GM23338 (cell line): ENCODE results near the gene RNF112. TPM values are rescaled to one million over a fixed set of nuclear protein-coding genes. Genes with fewer than 3 reads are reported as not detected.
A peak's percentile ranks its signal among the peaks of the same experiment; 100 is the strongest.

Source experiments
- ATAC-seq: fragments of 200-7000 bp; cut with Tn5 transposase; 3 replicates; pipeline ENCODE4 v1.9.1; 2020
- DNase-seq: peaks from one replicate; pipeline ENCODE4 v3.0.0-alpha.2; 2015; ENCODE audit warnings: low spot score
- H2AFZ ChIP-seq: fragments of 200-600 bp; sonication (generic); 2 replicates; pipeline ENCODE4 v1.8.0; 2016; ENCODE audit warnings: antibody characterized with exemption, mild to moderate bottlenecking, moderate library complexity
- H3F3A ChIP-seq: fragments of 200-600 bp; sonication (generic); replicated peaks from 2 replicates; pipeline ENCODE4 v1.8.0; 2017; ENCODE audit warnings: antibody characterized with exemption, mixed run types, low read depth
- H3K27ac ChIP-seq: fragments of 200-600 bp; sonication (generic); 2 replicates; pipeline ENCODE4 v1.6.1; 2016; ENCODE audit warnings: low read depth
- H3K27me3 ChIP-seq: fragments of 200-600 bp; sonication (generic); 2 replicates; pipeline ENCODE4 v1.8.0; 2016; ENCODE audit warnings: mild to moderate bottlenecking, mixed run types, moderate library complexity; ENCODE audit not compliant: insufficient read depth
- H3K36me3 ChIP-seq: fragments of 200-600 bp; sonication (generic); 2 replicates; pipeline ENCODE4 v1.8.0; 2016; ENCODE audit warnings: mild to moderate bottlenecking; ENCODE audit not compliant: insufficient read depth
- H3K4me1 ChIP-seq: fragments of 200-600 bp; sonication (generic); 2 replicates; pipeline ENCODE4 v1.8.0; 2016; ENCODE audit warnings: mild to moderate bottlenecking, moderate library complexity; ENCODE audit not compliant: insufficient read depth
- H3K4me2 ChIP-seq: fragments of 200-600 bp; sonication (generic); 2 replicates; pipeline ENCODE4 v1.7.1; 2017; ENCODE audit warnings: mixed run types
- H3K4me3 ChIP-seq: fragments of 200-600 bp; sonication (generic); 2 replicates; pipeline ENCODE4 v1.6.1; 2016; ENCODE audit warnings: mixed run types
- H3K79me2 ChIP-seq: fragments of 200-600 bp; sonication (generic); replicated peaks from 2 replicates; pipeline ENCODE4 v1.8.0; 2017; ENCODE audit warnings: mild to moderate bottlenecking; ENCODE audit not compliant: insufficient read depth
- H3K9me2 ChIP-seq: fragments of 200-600 bp; sonication (generic); 2 replicates; pipeline ENCODE4 v1.8.0; 2017; ENCODE audit not compliant: insufficient read depth
- H4K20me1 ChIP-seq: fragments of 200-600 bp; sonication (generic); replicated peaks from 2 replicates; pipeline ENCODE4 v1.8.0; 2017; ENCODE audit warnings: mild to moderate bottlenecking; ENCODE audit not compliant: insufficient read depth
- H3K27ac Mint-ChIP-seq: 2 replicates; pipeline ENCODE4 v1.8.0; 2020; ENCODE audit warnings: inconsistent platforms, mild to moderate bottlenecking, moderate library complexity, mixed read lengths
- H3K27me3 Mint-ChIP-seq: 3 replicates; pipeline ENCODE4 v1.8.0; 2022; ENCODE audit warnings: low read depth, mild to moderate bottlenecking, moderate library complexity, mixed read lengths, inconsistent platforms; ENCODE audit not compliant: insufficient read depth, poor library complexity
- H3K36me3 Mint-ChIP-seq: 3 replicates; pipeline ENCODE4 v1.8.0; 2021; ENCODE audit warnings: low read depth, mild to moderate bottlenecking, inconsistent platforms, moderate library complexity, mixed read lengths
- H3K4me1 Mint-ChIP-seq: 3 replicates; pipeline ENCODE4 v1.8.0; 2020; ENCODE audit warnings: mild to moderate bottlenecking, inconsistent platforms, mixed read lengths
- H3K4me3 Mint-ChIP-seq: 3 replicates; pipeline ENCODE4 v1.8.0; 2021; ENCODE audit warnings: moderate library complexity, mild to moderate bottlenecking, inconsistent platforms, mixed read lengths
- H3K9me3 Mint-ChIP-seq: 3 replicates; pipeline ENCODE4 v1.8.0; 2020; ENCODE audit warnings: moderate library complexity, mild to moderate bottlenecking, inconsistent platforms, mixed read lengths
- CREB1 ChIP-seq: fragments of 250-450 bp; sonication (Bioruptor Pico); IDR thresholded peaks from 2 replicates; pipeline ENCODE4 v1.5.0; 2020; ENCODE audit warnings: low read depth, mild to moderate bottlenecking, moderate library complexity
- CTCF ChIP-seq, 2 experiments: fragments of 200-600 bp in 1 of 2; sonication (generic) in 1 of 2; conservative IDR thresholded peaks; 2 replicates each; pipeline versions ENCODE4 v1.5.1 to v1.6.1; 2016 to 2017; ENCODE audit warnings: antibody characterized with exemption in 2 of 2, low read depth in 2 of 2, mild to moderate bottlenecking in 2 of 2, moderate library complexity in 1 of 2
- ETS1 ChIP-seq: IDR thresholded peaks from 2 replicates; pipeline ENCODE4 v1.6.1; 2016; ENCODE audit warnings: antibody characterized with exemption
- JUNB ChIP-seq: IDR thresholded peaks from one replicate; pipeline ENCODE4 v1.6.1; 2016; ENCODE audit warnings: antibody characterized with exemption; ENCODE audit not compliant: unreplicated experiment
- NANOG ChIP-seq: IDR thresholded peaks from 2 replicates; pipeline ENCODE4 v1.6.1; 2016; ENCODE audit warnings: antibody characterized with exemption, borderline replicate concordance
- POLR2AphosphoS5 ChIP-seq: IDR thresholded peaks from 2 replicates; pipeline ENCODE4 v1.6.1; 2016; ENCODE audit warnings: antibody characterized with exemption, low read depth
- REST ChIP-seq: IDR thresholded peaks from one replicate; pipeline ENCODE4 v1.6.1; 2018; ENCODE audit warnings: antibody characterized with exemption; ENCODE audit not compliant: unreplicated experiment
- STAT1 ChIP-seq: IDR thresholded peaks from one replicate; pipeline ENCODE4 v1.6.1; 2016; ENCODE audit warnings: antibody characterized with exemption; ENCODE audit not compliant: unreplicated experiment
- ZNF331 ChIP-seq: fragments of 250-450 bp; sonication (Bioruptor Pico); IDR thresholded peaks from 2 replicates; pipeline ENCODE4 v1.5.0; 2020; ENCODE audit warnings: low read depth, mild to moderate bottlenecking, moderate library complexity
- ZNF462 ChIP-seq: fragments of 250-450 bp; sonication (Bioruptor Pico); IDR thresholded peaks from 2 replicates; pipeline ENCODE4 v1.5.0; 2020; ENCODE audit warnings: mild to moderate bottlenecking, moderate library complexity
- polyA plus RNA-seq: library from polyadenylated mRNA; unstranded; fragments of >200 nt; fragmentation: Nextera tagmentation; extraction: Ambion mirVana; gene quantifications from 2 replicates; pipeline ENCODE4 v1.2.1, GENCODE V29; 2016
- total RNA-seq: library from RNA; depleted of rRNA; stranded (reverse); fragments of >200 nt; shearing (Covaris generic); gene quantifications from 2 replicates; pipeline ENCODE4 v1.2.3, GENCODE V29; 2014

The RNF112 gene
- total and polyA plus RNA-seq, 2 experiments from 2014 or later: 0.42 to 4.1 TPM

- TF ChIP-seq ZNF331 (CRISPR knock-in tag): no peak
- TF ChIP-seq CTCF (conservative IDR thresholded peaks at IDR 0.05; ENCODE audit: low read depth in 2 of 2): no peak
These were observed 42.3 kb downstream of the RNF112 start (continued) for GRCh38 chr17:19453296-19453695.

- no peaks in the 10 kb centered on the region for H3K9me2 ChIP-seq
- Mint-ChIP-seq H3K36me3 (no peaks in the 10 kb centered on the region), H3K4me3 (no peak overlapping the region), H3K4me1 (peaks cover 39% of the 10 kb centered on the region), H3K9me3 (no peaks in the 10 kb centered on the region), H3K27ac (no peak overlapping the region), H3K27me3 (peaks cover 9% of the 10 kb centered on the region)
- ATAC-seq (no peak), DNase-seq (no peak)
- H3K27me3 ChIP-seq: no peaks in the 10 kb centered on the region
- peak overlapping the region; percentile 56; the same call in 1 of the 2 replicates for H2AFZ ChIP-seq
- no peaks in the 10 kb centered on the region; the same call in 1 of the 2 replicates for H3K36me3 ChIP-seq
- TF ChIP-seq JUNB (no peak), CREB1 (CRISPR knock-in tag) (no peak), REST (no peak), ETS1 (no peak), POLR2AphosphoS5 (no peak), STAT1 (no peak), NANOG (no peak), ZNF462 (no peak)
- H3K27ac ChIP-seq: no peak overlapping the region
- no peak overlapping the region for H3K4me3 ChIP-seq
- H3K4me1 ChIP-seq: peaks cover 32% of the 10 kb centered on the region
- peaks cover 17% of the 10 kb centered on the region for H3F3A ChIP-seq
- no peaks in the 10 kb centered on the region for H3K79me2 ChIP-seq
- H3K4me2 ChIP-seq: no peak overlapping the region
- H4K20me1 ChIP-seq: no peaks in the 10 kb centered on the region
These were observed 43.0 kb downstream of the RNF112 start for GRCh38 chr17:19454074-19454473.
